Lower lobe of right lung (tissue), 2 donors: ENCODE measurements around the gene ZNF212. TPM values are rescaled to one million over a fixed set of nuclear protein-coding genes. Genes with fewer than 3 reads are reported as not detected.
"Not testable (repeated sequence)": the region's sequence is repeated elsewhere in the genome, so short reads cannot be mapped to it uniquely, and the experiment has no call there.

Experiments used
- ATAC-seq, 2 donors: fragments of 200-7000 bp; cut with Tn5 transposase; one replicate each; pipeline ENCODE4 v1.9.1; 2020 to 2022; ENCODE audit warnings: mild to moderate bottlenecking in 2 of 2, moderate library complexity in 2 of 2
- DNase-seq: peaks from one replicate; pipeline ENCODE4 v3.0.0-alpha.2; 2020
- H3K27ac ChIP-seq: fragments of 200-600 bp; one replicate; pipeline ENCODE4 v1.8.0; 2022
- H3K27me3 ChIP-seq: fragments of 200-600 bp; one replicate; pipeline ENCODE4 v1.8.0; 2022; ENCODE audit warnings: low read depth
- H3K36me3 ChIP-seq: fragments of 200-600 bp; one replicate; pipeline ENCODE4 v1.8.0; 2022; ENCODE audit warnings: mild to moderate bottlenecking
- H3K4me1 ChIP-seq: fragments of 200-600 bp; one replicate; pipeline ENCODE4 v1.8.0; 2022
- H3K4me3 ChIP-seq: fragments of 200-600 bp; one replicate; pipeline ENCODE4 v1.8.0; 2022; ENCODE audit warnings: mild to moderate bottlenecking
- H3K9me3 ChIP-seq: fragments of 200-600 bp; one replicate; pipeline ENCODE4 v1.8.0; 2022
- CTCF ChIP-seq: fragments of 200-600 bp; IDR thresholded peaks from one replicate; pipeline ENCODE4 v1.8.0; 2022; ENCODE audit warnings: antibody characterized with exemption, mild to moderate bottlenecking
- intact Hi-C: fragments of 100-400 bp; cut with DNase I; formaldehyde crosslinking; loops from one replicate; pipeline ENCODE4 v1.11.0; 2022
- total RNA-seq: library from RNA; stranded (reverse); fragmentation: NEBNext Ultra II Directional; extraction: Animal tissue kit (Norgen Biotek cat#: 25700); gene quantifications from one replicate; pipeline ENCODE4 v1.2.1, GENCODE V29; 2021
- donor health status: DM: no; HTN: yes; CAD: no; lungs with severe emphysema.

ZNF212 gene
- total RNA-seq, 1 donor from 2014 or later, result 10.5 TPM

GRCh38 chr7:149226840-149227494 is 12.5 kb upstream of the ZNF212 start:
- Histone ChIP-seq H3K4me3 (no peak overlapping the region), H3K27me3 (no peaks in the 10 kb centered on the region), H3K4me1 (no peaks in the 10 kb centered on the region), H3K36me3 (peaks cover 34% of the 10 kb centered on the region), H3K27ac (no peak overlapping the region), H3K9me3 (no peaks in the 10 kb centered on the region)
- intact Hi-C loops, result no loop called here
- no peak for ATAC-seq
- DNase-seq, result no peak
- no peak for TF ChIP-seq CTCF

DNA sequence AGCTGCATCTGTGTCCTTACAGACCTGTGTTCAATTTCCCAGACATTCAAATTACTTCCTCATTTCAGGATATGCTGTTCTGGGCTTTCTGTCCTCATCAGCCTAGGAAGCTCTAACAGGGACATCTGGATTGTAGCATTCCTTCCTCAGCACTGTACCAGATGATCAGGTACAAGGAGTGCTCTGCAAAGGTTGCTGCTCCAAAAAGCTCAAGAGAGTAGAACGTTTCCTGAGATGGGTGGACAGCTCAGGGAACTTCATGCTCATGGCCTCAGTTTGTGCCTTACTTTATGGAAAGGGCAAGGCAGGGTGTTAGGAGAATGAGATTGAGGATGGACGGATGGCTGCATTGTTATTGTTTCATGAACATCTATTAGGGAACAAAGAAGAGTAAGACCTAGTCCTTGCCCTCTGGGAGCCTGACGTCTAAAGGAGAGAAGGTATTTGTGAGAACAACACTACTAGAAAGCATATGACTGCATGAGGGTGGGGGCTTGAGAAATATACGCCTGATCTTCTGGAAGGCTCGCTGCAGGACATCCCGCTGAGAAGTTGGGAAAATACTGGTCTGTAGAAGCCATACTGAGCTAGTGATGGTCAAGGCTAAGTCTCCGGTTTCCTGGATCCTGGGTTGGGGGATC is 10.5 kb upstream of the ZNF212 start:
- Histone ChIP-seq H3K4me1 (no peaks in the 10 kb centered on the region), H3K9me3 (no peaks in the 10 kb centered on the region), H3K36me3 (peaks cover 18% of the 10 kb centered on the region), H3K4me3 (no peak overlapping the region), H3K27me3 (no peaks in the 10 kb centered on the region), H3K27ac (no peak overlapping the region)
- intact Hi-C loops, result no loop called here
- DNase-seq (no peak), ATAC-seq (no peak)
- TF ChIP-seq CTCF, result no peak

- Histone ChIP-seq H3K4me1 (no peaks in the 10 kb centered on the region), H3K27ac (no peak overlapping the region), H3K9me3 (no peaks in the 10 kb centered on the region), H3K27me3 (no peaks in the 10 kb centered on the region), H3K4me3 (no peak overlapping the region), H3K36me3 (peaks cover 12% of the 10 kb centered on the region)
- no peak for DNase-seq
- no peak for TF ChIP-seq CTCF
- no peak for ATAC-seq
- intact Hi-C loops, result no loop called here
Measured at GRCh38 chr7:149229526-149229925, 9.9 kb upstream of the ZNF212 start.

DNA sequence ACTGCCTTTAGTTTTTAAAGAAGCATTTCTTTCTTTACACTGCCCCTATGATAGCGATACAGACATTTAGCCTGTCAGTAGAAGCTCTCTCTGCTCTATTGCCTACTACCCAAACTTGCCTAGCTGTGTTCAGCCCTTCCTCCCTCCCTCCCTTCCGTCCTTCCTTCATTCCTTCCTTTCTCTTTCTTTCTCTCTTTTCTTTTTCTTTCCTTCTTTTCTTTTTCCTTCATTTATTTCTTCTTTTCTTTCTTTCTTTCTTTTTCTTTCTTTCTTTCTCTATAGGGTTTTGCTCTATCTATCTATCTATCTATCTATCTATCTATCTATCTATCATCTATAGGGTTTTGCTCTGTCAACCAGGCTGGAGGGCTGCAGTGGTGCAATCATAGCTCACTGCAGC is 7.1 kb upstream of the ZNF212 start:
- H3K4me1 ChIP-seq, result no peaks in the 10 kb centered on the region
- no peaks in the 10 kb centered on the region for H3K36me3 ChIP-seq
- H3K27ac ChIP-seq, result no peak overlapping the region
- intact Hi-C loops, result no loop called here
- no peaks in the 10 kb centered on the region for H3K27me3 ChIP-seq
- no peak for ATAC-seq
- no peak overlapping the region for H3K4me3 ChIP-seq
- H3K9me3 ChIP-seq, result no peaks in the 10 kb centered on the region
- DNase-seq, result no peak
- no peak for TF ChIP-seq CTCF

DNA sequence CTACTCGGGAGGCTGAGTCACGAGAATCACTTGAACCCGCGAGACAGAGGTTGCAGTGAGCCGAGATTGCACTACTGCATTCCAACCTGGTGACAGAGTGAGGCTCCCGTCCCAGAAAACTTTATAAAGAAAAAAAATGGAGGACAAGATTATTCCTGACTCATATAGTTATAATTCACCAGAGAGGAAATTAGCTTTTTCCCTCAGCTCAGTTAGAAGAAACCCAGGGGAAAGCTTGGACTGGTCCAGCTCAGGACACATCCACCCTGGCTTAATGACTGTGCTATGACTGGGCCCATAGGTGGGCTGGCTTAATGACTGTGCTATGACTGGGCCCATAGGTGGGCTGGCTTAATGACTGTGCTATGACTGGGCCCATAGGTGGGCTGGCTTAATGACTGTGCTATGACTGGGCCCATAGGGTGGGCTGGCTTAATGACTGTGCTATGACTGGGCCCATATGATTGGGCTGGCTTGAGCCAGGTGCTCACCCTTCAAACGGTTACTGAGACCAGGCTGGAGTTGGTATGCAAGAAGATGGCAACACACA is 5.7 kb upstream of the ZNF212 start:
- H3K27ac ChIP-seq, DNase-seq: not testable (repeated sequence)
- peak in 1 of 2 donors; percentile 22 for ATAC-seq

DNA sequence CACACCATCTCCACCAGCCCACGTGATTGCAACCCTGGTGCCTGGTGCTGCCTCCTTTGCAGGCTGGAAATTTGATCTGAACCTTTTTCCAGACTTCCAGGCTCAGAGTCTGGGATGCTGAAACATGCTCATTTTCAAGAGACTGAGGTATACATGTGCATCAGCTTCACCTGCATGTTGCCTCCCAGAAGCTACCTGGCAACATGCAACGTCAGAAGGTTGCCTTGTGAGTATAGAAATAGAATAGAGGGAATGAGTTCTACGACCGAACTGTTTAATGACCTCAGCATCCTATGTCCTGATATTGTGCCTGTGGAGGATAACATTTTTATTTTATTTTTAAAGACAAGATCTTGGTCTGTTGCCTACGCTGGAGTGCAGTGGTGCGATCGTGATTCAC is 1.9 kb upstream of the ZNF212 start:
- intact Hi-C loops, result no loop called here
- Histone ChIP-seq H3K27me3 (no peaks in the 10 kb centered on the region), H3K4me1 (peaks cover 21% of the 10 kb centered on the region), H3K27ac (no peak overlapping the region), H3K4me3 (no peak overlapping the region), H3K9me3 (no peaks in the 10 kb centered on the region), H3K36me3 (no peaks in the 10 kb centered on the region)
- ATAC-seq (no peak), DNase-seq (no peak)
- no peak for TF ChIP-seq CTCF

More for the DNA sequence above, 5.7 kb upstream of the ZNF212 start:
- H3K4me1 ChIP-seq, H3K36me3 ChIP-seq, intact Hi-C loops, H3K4me3 ChIP-seq, H3K27me3 ChIP-seq, H3K9me3 ChIP-seq: not testable (repeated sequence)
